ENCODE results near the gene TTYH1.

DNA sequence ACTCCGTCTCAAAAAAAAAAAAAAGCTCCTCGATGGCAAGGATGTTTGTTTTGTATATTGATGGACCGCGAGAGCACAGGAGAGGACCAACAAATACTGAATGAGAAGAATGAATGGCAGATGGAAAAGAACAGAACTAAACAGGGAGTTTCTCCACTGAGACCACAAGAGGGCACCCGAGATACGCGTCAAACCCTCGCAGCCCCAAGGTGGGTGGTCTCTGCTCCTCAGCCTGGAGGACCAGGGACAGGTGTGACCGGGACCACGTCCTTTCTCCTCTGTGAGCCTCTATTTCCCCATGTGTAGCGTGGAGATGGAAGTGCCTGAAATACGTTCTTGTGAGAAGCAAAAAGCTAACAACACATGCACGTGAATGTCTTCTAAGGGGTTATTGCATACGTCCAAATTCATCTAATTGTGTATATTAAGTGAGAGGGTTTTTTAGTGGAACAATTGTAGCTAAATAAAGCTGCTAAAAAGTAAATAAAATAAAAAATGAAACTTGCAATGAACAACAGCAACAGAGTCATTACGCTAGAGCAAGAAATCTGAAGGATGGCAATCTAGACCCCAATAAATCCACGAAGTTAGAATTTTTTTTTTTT, 66.2 kb downstream of the TTYH1 start:
- TF ChIP-seq, protein P1, sequence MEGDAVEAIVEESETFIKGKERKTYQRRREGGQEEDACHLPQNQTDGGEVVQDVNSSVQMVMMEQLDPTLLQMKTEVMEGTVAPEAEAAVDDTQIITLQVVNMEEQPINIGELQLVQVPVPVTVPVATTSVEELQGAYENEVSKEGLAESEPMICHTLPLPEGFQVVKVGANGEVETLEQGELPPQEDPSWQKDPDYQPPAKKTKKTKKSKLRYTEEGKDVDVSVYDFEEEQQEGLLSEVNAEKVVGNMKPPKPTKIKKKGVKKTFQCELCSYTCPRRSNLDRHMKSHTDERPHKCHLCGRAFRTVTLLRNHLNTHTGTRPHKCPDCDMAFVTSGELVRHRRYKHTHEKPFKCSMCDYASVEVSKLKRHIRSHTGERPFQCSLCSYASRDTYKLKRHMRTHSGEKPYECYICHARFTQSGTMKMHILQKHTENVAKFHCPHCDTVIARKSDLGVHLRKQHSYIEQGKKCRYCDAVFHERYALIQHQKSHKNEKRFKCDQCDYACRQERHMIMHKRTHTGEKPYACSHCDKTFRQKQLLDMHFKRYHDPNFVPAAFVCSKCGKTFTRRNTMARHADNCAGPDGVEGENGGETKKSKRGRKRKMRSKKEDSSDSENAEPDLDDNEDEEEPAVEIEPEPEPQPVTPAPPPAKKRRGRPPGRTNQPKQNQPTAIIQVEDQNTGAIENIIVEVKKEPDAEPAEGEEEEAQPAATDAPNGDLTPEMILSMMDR (IDR thresholded peaks at IDR 0.05; ENCODE audit: extremely low read depth in 1 of 2, insufficient read depth in 1 of 2, low read depth in 1 of 2, low read length in 2 of 2): peak; percentile 68 to 79
- TF ChIP-seq POLR2A (IDR thresholded peaks at IDR 0.05; ENCODE audit: low read depth, low read length) (no peak), EZH2 (IDR thresholded peaks at IDR 0.05; ENCODE audit: borderline replicate concordance, low read depth, low read length, severe bottlenecking) (no peak), GATA2 (IDR thresholded peaks at IDR 0.05; ENCODE audit: insufficient read depth, insufficient read length, low read depth, low read length) (no peak), POLR2AphosphoS5 (IDR thresholded peaks at IDR 0.05; ENCODE audit: insufficient read depth, low read depth, low read length) (no peak), FOS (IDR thresholded peaks at IDR 0.05; ENCODE audit: borderline replicate concordance, insufficient read depth, low read length) (no peak), MYC (IDR thresholded peaks at IDR 0.05; ENCODE audit: low read depth, low read length) (no peak)
- TF ChIP-seq, protein P2, sequence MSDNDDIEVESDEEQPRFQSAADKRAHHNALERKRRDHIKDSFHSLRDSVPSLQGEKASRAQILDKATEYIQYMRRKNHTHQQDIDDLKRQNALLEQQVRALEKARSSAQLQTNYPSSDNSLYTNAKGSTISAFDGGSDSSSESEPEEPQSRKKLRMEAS (IDR thresholded peaks at IDR 0.05; ENCODE audit: insufficient read depth, insufficient read length): no peak
